ENCODE data around the gene PNMA6E.

PNMA6E gene

DNA sequence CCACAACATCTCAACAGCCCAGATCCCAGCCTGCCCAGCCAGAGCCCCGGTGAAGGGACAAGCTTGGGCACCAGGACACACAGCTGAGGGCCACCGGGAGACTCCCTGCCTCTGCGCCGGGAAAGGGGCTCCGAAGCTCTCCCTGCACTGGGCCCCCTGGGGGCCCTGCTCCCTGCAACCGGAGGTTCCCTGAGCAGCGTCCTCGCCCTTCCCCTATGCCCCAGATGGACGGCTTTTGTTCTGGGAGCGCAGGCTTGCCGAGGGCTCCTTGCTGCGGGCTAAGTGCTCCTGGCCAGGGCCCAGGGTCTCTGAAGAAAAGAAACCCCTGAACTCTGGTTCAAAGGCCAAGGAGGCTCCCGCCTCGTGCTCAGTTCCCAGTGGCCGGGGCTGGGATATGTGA lies 9.2 kb upstream of the PNMA6E start:
- in situ Hi-C loops (cut with MboI; ENCODE audit: low sequenced_read_pairs, unreplicated experiment): no loop called here
- DNase-seq (ENCODE audit: low spot score): no peak
- TF ChIP-seq, protein P1, sequence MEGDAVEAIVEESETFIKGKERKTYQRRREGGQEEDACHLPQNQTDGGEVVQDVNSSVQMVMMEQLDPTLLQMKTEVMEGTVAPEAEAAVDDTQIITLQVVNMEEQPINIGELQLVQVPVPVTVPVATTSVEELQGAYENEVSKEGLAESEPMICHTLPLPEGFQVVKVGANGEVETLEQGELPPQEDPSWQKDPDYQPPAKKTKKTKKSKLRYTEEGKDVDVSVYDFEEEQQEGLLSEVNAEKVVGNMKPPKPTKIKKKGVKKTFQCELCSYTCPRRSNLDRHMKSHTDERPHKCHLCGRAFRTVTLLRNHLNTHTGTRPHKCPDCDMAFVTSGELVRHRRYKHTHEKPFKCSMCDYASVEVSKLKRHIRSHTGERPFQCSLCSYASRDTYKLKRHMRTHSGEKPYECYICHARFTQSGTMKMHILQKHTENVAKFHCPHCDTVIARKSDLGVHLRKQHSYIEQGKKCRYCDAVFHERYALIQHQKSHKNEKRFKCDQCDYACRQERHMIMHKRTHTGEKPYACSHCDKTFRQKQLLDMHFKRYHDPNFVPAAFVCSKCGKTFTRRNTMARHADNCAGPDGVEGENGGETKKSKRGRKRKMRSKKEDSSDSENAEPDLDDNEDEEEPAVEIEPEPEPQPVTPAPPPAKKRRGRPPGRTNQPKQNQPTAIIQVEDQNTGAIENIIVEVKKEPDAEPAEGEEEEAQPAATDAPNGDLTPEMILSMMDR (IDR thresholded peaks at IDR 0.05; ENCODE audit: borderline replicate concordance, control extremely low read depth, extremely low read depth, insufficient read depth, missing control alignments): no peak

DNA sequence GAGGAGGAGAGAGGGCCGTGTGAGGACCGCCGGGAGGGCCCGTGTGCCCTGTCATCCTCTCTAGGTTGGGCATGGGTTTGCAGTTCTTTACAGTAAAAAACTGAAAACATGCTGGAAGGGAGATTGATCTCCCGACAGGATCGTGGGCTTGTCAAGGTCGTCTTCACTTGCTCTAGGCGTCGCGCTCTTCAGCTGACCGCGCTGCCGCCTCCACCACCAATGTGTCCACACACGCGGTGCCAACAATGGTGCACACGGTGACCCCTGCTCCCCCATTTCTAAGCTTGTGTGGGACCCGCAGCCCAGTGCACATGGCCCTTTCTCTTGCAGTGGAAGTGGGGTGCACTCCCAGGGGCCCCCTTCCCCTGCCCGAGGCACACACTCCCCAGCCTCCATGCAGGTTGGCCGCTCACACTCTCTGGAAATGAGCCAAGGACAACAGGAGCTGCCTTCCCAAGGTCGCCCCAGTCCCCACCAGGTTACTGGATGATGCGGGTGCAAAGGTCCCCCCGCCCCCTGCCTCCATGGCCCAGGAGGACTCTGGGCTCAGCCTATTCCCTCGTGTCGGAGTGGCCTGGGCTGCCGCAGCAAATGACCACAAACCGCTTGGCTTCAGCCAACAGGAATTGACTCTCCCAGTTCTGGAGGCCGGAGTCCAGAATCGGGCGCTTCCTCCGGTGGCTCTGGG lies 8.4 kb upstream of the PNMA6E start:
- in situ Hi-C loops (cut with MboI; ENCODE audit: low sequenced_read_pairs, unreplicated experiment): no loop called here
- no peak for DNase-seq (ENCODE audit: low spot score)
- TF ChIP-seq, protein P1 (IDR thresholded peaks at IDR 0.05; ENCODE audit: borderline replicate concordance, control extremely low read depth, extremely low read depth, insufficient read depth, missing control alignments): no peak

DNA sequence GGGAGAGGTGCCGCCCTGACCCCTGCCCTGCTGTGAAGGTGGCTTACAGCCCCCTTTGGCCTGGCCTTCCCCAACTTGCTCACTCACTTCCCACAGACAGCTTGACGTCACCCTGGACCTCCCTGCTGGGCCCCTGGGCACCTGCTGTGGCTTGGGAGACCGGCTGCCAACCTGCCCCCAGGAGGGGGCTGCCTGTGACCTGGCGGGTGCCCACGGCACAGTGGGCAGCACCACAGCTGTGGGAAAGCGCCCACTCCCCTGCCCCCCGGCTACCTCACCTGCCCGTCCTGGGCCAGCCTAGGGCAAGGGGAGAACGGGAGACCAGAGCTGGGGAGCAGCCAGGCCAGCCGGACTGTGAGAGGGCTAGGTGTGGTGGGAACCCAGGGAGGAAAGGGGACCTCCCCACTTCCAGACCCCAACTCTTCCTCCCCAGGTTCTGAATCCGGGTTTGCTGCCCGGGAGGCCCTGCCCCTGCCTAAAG lies 7.8 kb upstream of the PNMA6E start:
- no peak for DNase-seq (ENCODE audit: low spot score)
- in situ Hi-C loops (cut with MboI; ENCODE audit: low sequenced_read_pairs, unreplicated experiment): no loop called here
- TF ChIP-seq, protein P1 (IDR thresholded peaks at IDR 0.05; ENCODE audit: borderline replicate concordance, control extremely low read depth, extremely low read depth, insufficient read depth, missing control alignments): no peak

DNA sequence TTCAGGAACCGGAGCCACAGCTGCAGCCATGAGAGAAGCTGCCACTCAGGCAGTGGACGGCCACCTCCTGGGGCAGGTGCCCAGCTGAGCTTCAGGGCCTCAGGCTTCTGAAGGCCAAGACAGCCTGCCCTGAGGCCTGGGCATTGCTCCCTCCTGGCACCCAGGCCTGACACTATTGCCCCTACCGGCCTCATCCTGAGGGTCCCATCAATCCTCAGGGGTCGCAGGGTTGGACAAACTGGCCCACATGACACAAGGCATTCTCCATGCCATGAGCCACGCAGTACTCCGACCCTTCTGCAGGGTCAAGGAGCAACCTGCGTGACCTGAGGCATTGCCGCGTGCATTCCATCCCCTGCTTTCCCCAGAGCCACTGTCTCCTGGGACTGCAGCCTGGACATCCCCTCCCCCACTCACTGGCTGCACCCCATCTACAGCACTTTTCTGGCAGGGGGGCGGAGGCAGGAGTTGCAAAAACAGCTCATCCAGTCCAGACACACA lies 7.1 kb upstream of the PNMA6E start:
- in situ Hi-C loops (cut with MboI; ENCODE audit: low sequenced_read_pairs, unreplicated experiment): no loop called here
- TF ChIP-seq, protein P1 (IDR thresholded peaks at IDR 0.05; ENCODE audit: borderline replicate concordance, control extremely low read depth, extremely low read depth, insufficient read depth, missing control alignments): no peak
- DNase-seq (ENCODE audit: low spot score): no peak

DNA sequence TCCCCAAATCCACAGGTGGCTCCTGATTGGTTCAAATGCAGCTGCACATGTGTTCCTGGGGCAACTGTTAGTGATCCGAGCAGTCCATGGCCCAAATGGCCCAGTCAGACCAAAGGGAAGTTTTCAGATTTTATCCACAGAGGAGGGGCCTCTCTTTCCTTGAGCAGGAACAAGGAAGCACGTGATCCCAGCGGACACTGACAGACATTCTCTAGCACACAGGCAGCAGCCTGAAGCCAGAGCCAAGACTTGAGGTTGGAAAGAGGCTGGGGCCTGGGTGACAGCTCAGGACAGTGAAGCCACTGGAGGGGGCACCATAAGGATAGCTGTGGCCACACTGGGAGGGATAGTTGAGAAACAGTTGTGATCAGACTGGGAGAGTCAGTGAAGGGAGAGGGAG lies 6.6 kb upstream of the PNMA6E start:
- TF ChIP-seq, protein P1 (IDR thresholded peaks at IDR 0.05; ENCODE audit: borderline replicate concordance, control extremely low read depth, extremely low read depth, insufficient read depth, missing control alignments): no peak
- in situ Hi-C loops (cut with MboI; ENCODE audit: low sequenced_read_pairs, unreplicated experiment): no loop called here
- no peak for DNase-seq (ENCODE audit: low spot score)

DNA sequence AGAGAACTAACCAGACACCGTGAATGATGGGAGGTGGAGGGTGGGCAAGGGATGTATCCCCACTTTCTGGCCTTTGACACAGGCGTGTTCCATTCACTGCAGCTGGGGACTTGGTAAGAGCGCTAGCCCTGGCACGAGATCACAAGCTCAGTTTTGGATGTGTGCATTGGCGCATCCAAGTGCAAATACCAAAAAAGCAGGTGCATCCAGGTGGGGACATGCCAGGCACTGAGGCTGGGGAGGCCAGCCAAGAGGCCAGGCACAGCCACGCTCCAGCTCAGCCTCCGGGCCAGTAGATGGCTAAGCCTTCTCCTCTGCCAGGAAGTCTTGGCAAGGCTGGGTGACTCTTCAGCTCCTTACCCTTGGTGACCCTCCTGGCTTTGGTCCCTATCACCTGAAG lies 5.8 kb upstream of the PNMA6E start:
- TF ChIP-seq, protein P1 (IDR thresholded peaks at IDR 0.05; ENCODE audit: borderline replicate concordance, control extremely low read depth, extremely low read depth, insufficient read depth, missing control alignments): no peak
- in situ Hi-C loops (cut with MboI; ENCODE audit: low sequenced_read_pairs, unreplicated experiment): no loop called here
- DNase-seq (ENCODE audit: low spot score): no peak

Data from GM13976 (cell line).